HUES6 (cell line): Measurements from ENCODE around the gene OR52M1.

Experiments used
- H3K27ac ChIP-seq: 2 replicates; pipeline ENCODE4 v1.7.0; 2013; ENCODE audit warnings: low read depth, mild to moderate bottlenecking, low read length, inconsistent platforms
- H3K27me3 ChIP-seq: 2 replicates; pipeline ENCODE4 v1.6.1; 2013; ENCODE audit warnings: low read length; ENCODE audit not compliant: control insufficient read depth, insufficient read depth
- H3K36me3 ChIP-seq: 2 replicates; pipeline ENCODE4 v1.6.1; 2013; ENCODE audit warnings: low read length; ENCODE audit not compliant: control insufficient read depth, insufficient read depth
- H3K4me1 ChIP-seq: 2 replicates; pipeline ENCODE4 v1.6.1; 2013; ENCODE audit warnings: low read length; ENCODE audit not compliant: control insufficient read depth, insufficient read depth
- H3K4me3 ChIP-seq: 2 replicates; pipeline ENCODE4 v1.5.1; 2013; ENCODE audit warnings: low read depth, low read length
- H3K9ac ChIP-seq: one replicate; pipeline ENCODE4 v1.6.1; 2013; ENCODE audit warnings: mild to moderate bottlenecking, low read length
- H3K9me3 ChIP-seq: 2 replicates; pipeline ENCODE4 v1.6.1; 2013; ENCODE audit warnings: low read depth, low read length; ENCODE audit not compliant: control insufficient read depth, insufficient read depth

The OR52M1 gene

GRCh38 chr11:4565371-4565770 lies 20.4 kb downstream of the OR52M1 start:
- H3K4me3 ChIP-seq, result no peak overlapping the region
- H3K27ac ChIP-seq, result no peak overlapping the region
- no peaks in the 10 kb centered on the region for H3K4me1 ChIP-seq
- H3K9ac ChIP-seq, result no peak overlapping the region
- peaks cover 12% of the 10 kb centered on the region; the same call in 1 of the 2 replicates for H3K9me3 ChIP-seq
- no peaks in the 10 kb centered on the region for H3K36me3 ChIP-seq
- H3K27me3 ChIP-seq, result no peaks in the 10 kb centered on the region

- H3K27ac ChIP-seq, result no peak overlapping the region
- H3K9me3 ChIP-seq, result peaks cover 10% of the 10 kb centered on the region; the same call in 1 of the 2 replicates
- no peak overlapping the region for H3K9ac ChIP-seq
- peaks cover 7% of the 10 kb centered on the region for H3K4me1 ChIP-seq
- no peak overlapping the region for H3K4me3 ChIP-seq
- H3K36me3 ChIP-seq, result no peaks in the 10 kb centered on the region
- H3K27me3 ChIP-seq, result no peaks in the 10 kb centered on the region
Measured at GRCh38 chr11:4569075-4569474, 24.1 kb downstream of the OR52M1 start.

GRCh38 chr11:4576880-4577279 lies 31.9 kb downstream of the OR52M1 start:
- Histone ChIP-seq H3K4me1 (peaks cover 3% of the 10 kb centered on the region), H3K9me3 (no peaks in the 10 kb centered on the region), H3K27ac (no peak overlapping the region), H3K9ac (no peak overlapping the region), H3K36me3 (no peaks in the 10 kb centered on the region), H3K4me3 (no peak overlapping the region), H3K27me3 (no peaks in the 10 kb centered on the region; the same call in 1 of the 2 replicates)

GRCh38 chr11:4577761-4578160 lies 32.8 kb downstream of the OR52M1 start:
- H3K27me3 ChIP-seq, result no peaks in the 10 kb centered on the region; the same call in 1 of the 2 replicates
- H3K4me1 ChIP-seq, result no peaks in the 10 kb centered on the region
- H3K4me3 ChIP-seq, result no peak overlapping the region
- no peak overlapping the region for H3K9ac ChIP-seq
- H3K9me3 ChIP-seq, result no peaks in the 10 kb centered on the region
- H3K27ac ChIP-seq, result no peak overlapping the region
- no peaks in the 10 kb centered on the region for H3K36me3 ChIP-seq

GRCh38 chr11:4578624-4579023 lies 33.6 kb downstream of the OR52M1 start:
- Histone ChIP-seq H3K27ac (no peak overlapping the region), H3K4me1 (no peaks in the 10 kb centered on the region), H3K27me3 (peaks cover 3% of the 10 kb centered on the region), H3K9ac (no peak overlapping the region), H3K4me3 (no peak overlapping the region), H3K9me3 (no peaks in the 10 kb centered on the region), H3K36me3 (no peaks in the 10 kb centered on the region)

GRCh38 chr11:4580124-4580523 lies 35.1 kb downstream of the OR52M1 start:
- H3K27ac ChIP-seq, result no peak overlapping the region
- no peaks in the 10 kb centered on the region for H3K9me3 ChIP-seq
- H3K4me3 ChIP-seq, result no peak overlapping the region
- H3K4me1 ChIP-seq, result no peaks in the 10 kb centered on the region
- H3K9ac ChIP-seq, result no peak overlapping the region
- H3K27me3 ChIP-seq, result peaks cover 7% of the 10 kb centered on the region
- no peaks in the 10 kb centered on the region for H3K36me3 ChIP-seq

GRCh38 chr11:4581443-4581842 lies 36.5 kb downstream of the OR52M1 start, which contains the start of gene OR52I2:
OR52I2 (plus strand) TSS chr11:4581743.
- H3K4me1 ChIP-seq, result no peaks in the 10 kb centered on the region
- no peak within 1 kb of the TSS for H3K4me3 ChIP-seq
- H3K9me3 ChIP-seq, result no peaks in the 10 kb centered on the region
- peaks cover 12% of the 10 kb centered on the region for H3K27me3 ChIP-seq
- H3K36me3 ChIP-seq, result no peaks in the 10 kb centered on the region
- no peak within 1 kb of the TSS for H3K9ac ChIP-seq
- no peak within 1 kb of the TSS for H3K27ac ChIP-seq

GRCh38 chr11:4589017-4589416 lies 44.0 kb downstream of the OR52M1 start:
- Histone ChIP-seq H3K9ac (no peak overlapping the region), H3K27me3 (peaks cover 7% of the 10 kb centered on the region; the same call in 1 of the 2 replicates), H3K4me3 (no peak overlapping the region), H3K9me3 (no peaks in the 10 kb centered on the region), H3K36me3 (no peaks in the 10 kb centered on the region), H3K27ac (no peak overlapping the region), H3K4me1 (no peaks in the 10 kb centered on the region)

- no peak within 1 kb of the TSS for H3K9ac ChIP-seq
- no peaks in the 10 kb centered on the region for H3K36me3 ChIP-seq
- H3K4me3 ChIP-seq, result no peak within 1 kb of the TSS
- no peaks in the 10 kb centered on the region for H3K4me1 ChIP-seq
- no peaks in the 10 kb centered on the region for H3K27me3 ChIP-seq
- no peak within 1 kb of the TSS for H3K27ac ChIP-seq
- no peaks in the 10 kb centered on the region for H3K9me3 ChIP-seq
Measured at GRCh38 chr11:4593739-4594138, 48.7 kb downstream of the OR52M1 start, which contains the start of gene OR52I1. OR52I1 (plus strand) TSS chr11:4594039; CDS start chr11:4594039, 0 bp downstream.
